Effector memory CD4-positive, alpha-beta T cell (primary cell): Measurements from ENCODE around the gene ARL6IP1.
A peak's percentile ranks its signal among the peaks of the same experiment; 100 is the strongest.
"Not testable (repeated sequence)": the region's sequence is repeated elsewhere in the genome, so short reads cannot be mapped to it uniquely, and the experiment has no call there.

ENCODE experiments used
- DNase-seq, 3 donors: peaks; one replicate each; pipeline ENCODE4 v3.0.0-alpha.2; 2020
- H3K27ac ChIP-seq: 2 replicates; pipeline ENCODE4 v1.7.0; 2013; ENCODE audit warnings: mild to moderate bottlenecking, low read length, moderate library complexity; ENCODE audit not compliant: insufficient read depth, poor library complexity, severe bottlenecking
- H3K27me3 ChIP-seq: replicated peaks from 2 replicates; pipeline ENCODE4 v1.7.0; 2013; ENCODE audit warnings: mild to moderate bottlenecking, low read length; ENCODE audit not compliant: insufficient read depth, control insufficient read depth, poor library complexity, severe bottlenecking
- H3K36me3 ChIP-seq: 2 replicates; pipeline ENCODE4 v1.7.0; 2013; ENCODE audit warnings: mild to moderate bottlenecking, low read length, moderate library complexity; ENCODE audit not compliant: control insufficient read depth, insufficient read depth
- H3K4me1 ChIP-seq: 2 replicates; pipeline ENCODE4 v1.7.0; 2013; ENCODE audit warnings: low read length, mild to moderate bottlenecking; ENCODE audit not compliant: control insufficient read depth, insufficient read depth, poor library complexity, severe bottlenecking
- H3K4me3 ChIP-seq: 2 replicates; pipeline ENCODE4 v1.7.0; 2013; ENCODE audit warnings: low read length, low read depth, mild to moderate bottlenecking; ENCODE audit not compliant: insufficient read depth, poor library complexity, severe bottlenecking
- H3K9me3 ChIP-seq: 2 replicates; pipeline ENCODE4 v1.7.0; 2013; ENCODE audit warnings: mild to moderate bottlenecking, low read length, moderate library complexity; ENCODE audit not compliant: control insufficient read depth

ARL6IP1 gene

DNA sequence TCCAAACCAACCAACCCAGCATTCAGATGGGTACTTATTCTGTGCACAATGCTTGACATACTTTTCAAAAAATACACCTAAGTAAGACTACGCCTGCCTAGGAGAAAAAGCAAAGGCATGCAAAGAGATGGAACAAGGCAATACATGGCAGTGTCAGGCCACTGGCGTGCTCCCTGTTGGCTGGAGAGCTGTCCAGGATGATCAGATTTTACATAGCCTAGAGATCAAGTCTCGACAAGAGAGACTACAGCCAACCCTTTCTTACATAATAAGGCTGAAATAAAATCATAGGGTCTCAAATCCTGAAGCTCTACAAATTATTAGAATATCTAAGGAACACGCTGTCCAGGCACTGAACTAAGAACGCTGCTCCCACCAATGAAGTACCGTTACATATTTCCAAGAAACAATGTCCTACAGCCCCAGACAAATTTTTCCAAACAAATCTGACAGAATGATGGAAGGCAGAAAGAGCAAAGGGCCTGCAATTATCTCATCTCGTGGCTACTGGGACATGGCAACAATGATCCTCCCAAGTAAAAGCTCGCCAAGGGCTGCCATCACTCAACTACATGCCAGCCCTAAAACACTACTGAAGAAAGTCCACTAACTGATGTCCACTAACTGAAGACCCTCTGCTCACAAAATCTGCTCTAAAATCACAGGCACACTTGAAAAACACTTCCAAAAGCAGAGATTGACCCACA is 16.3 kb downstream of the ARL6IP1 start:
- H3K4me1 ChIP-seq: peaks cover 26% of the 10 kb centered on the region
- no peaks in the 10 kb centered on the region for H3K9me3 ChIP-seq
- peaks cover 57% of the 10 kb centered on the region for H3K36me3 ChIP-seq
- H3K4me3 ChIP-seq: no peak overlapping the region
- H3K27me3 ChIP-seq: no peaks in the 10 kb centered on the region
- H3K27ac ChIP-seq: no peak overlapping the region
- DNase-seq: no peak

DNA sequence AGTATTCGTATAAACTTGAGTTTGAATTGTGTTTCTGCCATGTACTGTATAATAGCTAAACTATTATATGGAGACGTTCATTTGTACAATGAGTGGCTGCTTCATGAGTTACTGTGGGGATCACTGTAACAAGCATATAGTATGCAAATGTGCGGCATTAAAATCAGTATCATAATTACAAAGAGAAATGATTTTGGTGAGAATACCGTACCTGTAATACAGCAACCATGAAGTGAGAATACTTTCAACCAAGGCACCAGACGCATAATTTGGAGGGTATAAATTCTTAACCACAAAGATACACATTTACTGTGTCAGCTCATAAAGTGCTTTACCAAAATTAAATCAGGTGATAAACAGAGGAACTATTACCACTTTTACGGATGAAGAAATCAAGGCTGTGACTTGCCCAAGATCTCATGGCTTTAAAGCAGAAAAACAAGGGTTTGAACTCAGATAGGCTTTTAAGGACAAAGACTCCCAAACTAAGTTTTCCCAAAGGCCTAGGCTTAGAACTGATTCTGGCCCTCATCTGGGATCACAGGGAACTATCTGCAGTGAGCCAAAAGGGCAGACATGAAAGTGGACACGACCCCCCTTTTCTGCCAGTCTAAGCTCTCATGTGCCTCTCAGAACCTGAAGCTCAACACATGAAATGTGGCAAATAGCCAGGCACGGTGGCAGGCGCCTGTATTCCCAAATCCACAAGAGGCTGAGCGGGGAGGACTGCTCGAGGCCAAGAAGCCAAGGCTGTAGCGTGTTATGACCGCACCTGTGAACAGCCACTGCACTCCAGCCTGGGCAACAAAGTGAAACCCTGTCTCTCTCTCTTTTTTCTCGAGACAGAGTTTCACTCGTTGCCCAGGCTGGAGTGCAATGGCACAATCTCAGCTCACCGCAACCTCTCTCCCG is 17.7 kb downstream of the ARL6IP1 start:
- no peak for DNase-seq
- Histone ChIP-seq H3K27ac (peak overlapping the region; percentile 12), H3K9me3 (no peaks in the 10 kb centered on the region), H3K4me3 (no peak overlapping the region), H3K36me3 (peaks cover 57% of the 10 kb centered on the region), H3K4me1 (peaks cover 24% of the 10 kb centered on the region), H3K27me3 (no peaks in the 10 kb centered on the region)

DNA sequence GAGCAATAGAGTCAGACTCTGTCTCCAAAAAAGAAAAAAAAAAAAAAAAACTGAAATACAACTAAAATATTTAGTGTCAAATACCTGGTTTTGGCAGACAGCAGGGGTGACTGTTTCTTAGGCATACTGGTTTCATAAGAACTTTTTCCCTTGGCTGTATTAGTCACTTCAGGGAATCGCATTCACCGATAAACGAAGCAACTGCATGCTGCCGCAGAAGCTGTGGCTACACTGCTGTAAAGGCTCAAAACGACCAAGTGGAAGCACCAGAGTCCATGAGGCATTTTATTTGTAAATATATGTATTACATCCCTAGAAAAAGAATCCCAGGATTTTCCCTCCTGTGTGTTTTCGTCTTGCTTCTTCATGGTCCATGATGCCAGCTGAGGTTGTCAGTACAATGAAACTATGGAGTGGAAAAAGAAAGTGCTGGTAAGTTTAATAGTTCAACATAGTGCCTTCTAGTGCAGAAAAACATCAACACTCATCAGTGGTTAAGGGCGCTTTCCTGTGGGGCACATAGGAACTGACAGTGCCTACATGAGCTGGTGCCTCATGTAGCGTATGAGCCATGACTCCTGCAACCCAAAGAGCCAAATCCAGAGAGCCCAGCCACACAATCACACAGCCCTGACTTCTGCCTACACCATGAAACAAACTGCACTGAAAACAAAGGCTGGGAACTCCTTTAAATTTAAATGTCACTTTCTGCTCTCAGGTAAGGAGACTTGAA is 18.5 kb downstream of the ARL6IP1 start:
- peaks cover 16% of the 10 kb centered on the region for H3K4me1 ChIP-seq
- no peak overlapping the region for H3K4me3 ChIP-seq
- no peak overlapping the region for H3K27ac ChIP-seq
- H3K27me3 ChIP-seq: no peaks in the 10 kb centered on the region
- no peaks in the 10 kb centered on the region for H3K9me3 ChIP-seq
- DNase-seq: no peak
- peaks cover 50% of the 10 kb centered on the region for H3K36me3 ChIP-seq

DNA sequence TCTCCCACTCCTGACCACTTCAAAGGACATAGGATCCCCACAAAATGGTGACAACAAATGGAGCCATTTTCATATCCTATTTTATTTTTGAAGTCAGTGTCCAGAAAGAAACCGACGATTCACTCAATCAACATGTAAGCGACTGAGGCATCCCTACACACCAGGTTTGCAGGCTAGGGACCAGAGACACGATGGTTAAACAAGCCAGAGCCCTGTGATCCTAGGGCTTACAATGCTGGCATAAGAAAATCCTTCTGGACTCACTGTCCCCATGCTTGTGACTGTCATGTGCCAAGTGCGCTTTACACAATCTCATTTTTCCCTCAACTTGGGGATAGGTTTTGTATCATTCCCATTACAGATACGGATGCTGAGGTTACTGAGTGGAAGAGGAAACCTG is 20.1 kb downstream of the ARL6IP1 start:
- H3K27ac ChIP-seq, DNase-seq, H3K27me3 ChIP-seq, H3K4me3 ChIP-seq, H3K4me1 ChIP-seq, H3K9me3 ChIP-seq: not testable (repeated sequence)
- peaks cover 39% of the 10 kb centered on the region for H3K36me3 ChIP-seq

DNA sequence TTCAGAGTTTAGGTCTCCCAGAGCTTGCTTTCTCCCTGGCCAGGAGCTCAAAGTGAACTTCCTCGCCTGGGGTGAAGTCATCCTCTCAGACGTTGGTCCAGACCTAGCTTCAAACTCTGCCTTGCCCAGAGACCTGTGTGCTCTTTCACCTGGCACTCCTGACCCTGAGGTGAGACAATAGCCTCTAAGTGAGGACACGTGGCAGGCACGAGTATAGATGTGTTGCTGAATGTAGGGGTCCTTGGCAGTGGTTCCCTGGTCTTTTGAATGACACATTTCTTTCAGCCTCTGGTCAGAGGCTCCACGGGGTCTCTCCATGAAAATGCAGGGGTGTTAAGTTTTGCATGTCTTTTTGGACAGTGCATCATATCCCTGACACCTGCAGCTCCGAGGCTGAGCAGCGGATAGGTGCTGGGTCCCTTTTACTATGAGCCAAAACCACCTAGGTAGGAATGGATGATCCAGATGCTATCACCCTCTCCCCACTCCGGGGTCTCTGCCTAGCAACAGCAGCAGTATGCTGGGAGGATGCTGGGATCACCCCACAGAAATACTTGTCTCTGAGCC is 20.8 kb downstream of the ARL6IP1 start:
- H3K36me3 ChIP-seq: peaks cover 32% of the 10 kb centered on the region

DNA sequence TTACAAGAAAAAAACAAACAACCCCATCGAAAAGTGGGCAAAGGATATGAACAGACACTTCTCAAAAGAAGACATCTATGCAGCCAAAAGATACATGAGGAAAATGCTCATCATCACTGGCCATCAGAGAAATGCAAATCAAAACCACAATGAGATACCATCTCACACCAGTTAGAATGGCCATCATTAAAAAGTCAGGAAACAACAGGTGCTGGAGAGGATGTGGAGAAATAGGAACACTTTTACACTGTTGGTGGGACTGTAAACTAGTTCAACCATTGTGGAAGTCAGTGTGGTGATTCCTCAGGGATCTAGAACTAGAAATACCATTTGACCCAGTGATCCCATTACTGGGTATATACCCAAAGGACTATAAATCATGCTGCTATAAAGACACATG is 23.7 kb downstream of the ARL6IP1 start:
- not testable (repeated sequence) for H3K27ac ChIP-seq, H3K27me3 ChIP-seq, H3K36me3 ChIP-seq, H3K4me3 ChIP-seq, DNase-seq, H3K4me1 ChIP-seq, H3K9me3 ChIP-seq

More for the DNA sequence above, 20.8 kb downstream of the ARL6IP1 start:
- DNase-seq, H3K9me3 ChIP-seq, H3K27me3 ChIP-seq, H3K4me3 ChIP-seq, H3K27ac ChIP-seq, H3K4me1 ChIP-seq: not testable (repeated sequence)

- not testable (repeated sequence) for H3K9me3 ChIP-seq, H3K27me3 ChIP-seq, H3K27ac ChIP-seq, H3K4me1 ChIP-seq, DNase-seq, H3K36me3 ChIP-seq, H3K4me3 ChIP-seq
Observed at GRCh38 chr16:18776334-18776733, 25.0 kb downstream of the ARL6IP1 start.

DNA sequence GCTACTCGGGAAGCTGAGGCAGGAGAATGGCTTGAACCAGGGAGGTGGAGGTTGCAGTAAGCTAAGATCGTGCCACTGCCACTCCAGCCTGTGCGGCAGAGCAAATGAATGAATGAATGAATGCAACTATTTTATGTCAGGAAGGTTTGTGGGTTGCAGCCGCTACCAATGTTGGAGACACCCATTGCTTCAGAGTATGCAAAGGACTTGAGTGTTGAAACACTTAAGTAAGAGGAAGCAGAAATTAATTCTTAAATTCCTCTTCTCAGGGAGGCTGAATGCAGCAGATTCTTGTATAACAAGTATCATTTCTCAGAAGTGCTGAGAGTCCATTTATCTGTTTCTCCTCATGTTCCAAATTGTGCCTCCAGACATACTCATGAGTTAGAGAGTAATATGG is 26.7 kb downstream of the ARL6IP1 start:
- not testable (repeated sequence) for H3K27ac ChIP-seq, H3K36me3 ChIP-seq, H3K9me3 ChIP-seq, DNase-seq, H3K27me3 ChIP-seq, H3K4me1 ChIP-seq, H3K4me3 ChIP-seq

GRCh38 chr16:18772171-18772570 is 29.2 kb downstream of the ARL6IP1 start:
- not testable (repeated sequence) for H3K27ac ChIP-seq, H3K4me3 ChIP-seq, DNase-seq, H3K4me1 ChIP-seq, H3K27me3 ChIP-seq, H3K36me3 ChIP-seq, H3K9me3 ChIP-seq
